A673 (cell line): ENCODE measurements around the gene MEGF11.

ENCODE experiments used
- EZH2 ChIP-seq: fragments of 200-600 bp; sonication (generic); IDR thresholded peaks from 2 replicates; pipeline ENCODE4 v1.6.1; 2017; ENCODE audit warnings: borderline replicate concordance, low read depth, mild to moderate bottlenecking, mixed read lengths, antibody characterized with exemption, low read length; ENCODE audit not compliant: poor library complexity, severe bottlenecking
- TF ChIP-seq, protein P1 (sequence below): fragments of 300-800, 200-600 bp; sonication (generic); conservative IDR thresholded peaks from 2 replicates; pipeline ENCODE4 v1.5.1; 2017; ENCODE audit warnings: low read depth, mild to moderate bottlenecking, antibody characterized with exemption, low read length, moderate library complexity, mixed read lengths

GRCh38 chr15:66276546-66276945 is 23.0 kb upstream of the MEGF11 start:
- TF ChIP-seq, protein P1, sequence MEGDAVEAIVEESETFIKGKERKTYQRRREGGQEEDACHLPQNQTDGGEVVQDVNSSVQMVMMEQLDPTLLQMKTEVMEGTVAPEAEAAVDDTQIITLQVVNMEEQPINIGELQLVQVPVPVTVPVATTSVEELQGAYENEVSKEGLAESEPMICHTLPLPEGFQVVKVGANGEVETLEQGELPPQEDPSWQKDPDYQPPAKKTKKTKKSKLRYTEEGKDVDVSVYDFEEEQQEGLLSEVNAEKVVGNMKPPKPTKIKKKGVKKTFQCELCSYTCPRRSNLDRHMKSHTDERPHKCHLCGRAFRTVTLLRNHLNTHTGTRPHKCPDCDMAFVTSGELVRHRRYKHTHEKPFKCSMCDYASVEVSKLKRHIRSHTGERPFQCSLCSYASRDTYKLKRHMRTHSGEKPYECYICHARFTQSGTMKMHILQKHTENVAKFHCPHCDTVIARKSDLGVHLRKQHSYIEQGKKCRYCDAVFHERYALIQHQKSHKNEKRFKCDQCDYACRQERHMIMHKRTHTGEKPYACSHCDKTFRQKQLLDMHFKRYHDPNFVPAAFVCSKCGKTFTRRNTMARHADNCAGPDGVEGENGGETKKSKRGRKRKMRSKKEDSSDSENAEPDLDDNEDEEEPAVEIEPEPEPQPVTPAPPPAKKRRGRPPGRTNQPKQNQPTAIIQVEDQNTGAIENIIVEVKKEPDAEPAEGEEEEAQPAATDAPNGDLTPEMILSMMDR: no peak
- no peak for TF ChIP-seq EZH2
